GF-D8 (cell line): Measurements from ENCODE around the gene SMYD2.

Source experiments
- DNase-seq: peaks from one replicate; lab custom pipeline; 2025; lab: John Stamatoyannopoulos, UW

Gene SMYD2

DNA sequence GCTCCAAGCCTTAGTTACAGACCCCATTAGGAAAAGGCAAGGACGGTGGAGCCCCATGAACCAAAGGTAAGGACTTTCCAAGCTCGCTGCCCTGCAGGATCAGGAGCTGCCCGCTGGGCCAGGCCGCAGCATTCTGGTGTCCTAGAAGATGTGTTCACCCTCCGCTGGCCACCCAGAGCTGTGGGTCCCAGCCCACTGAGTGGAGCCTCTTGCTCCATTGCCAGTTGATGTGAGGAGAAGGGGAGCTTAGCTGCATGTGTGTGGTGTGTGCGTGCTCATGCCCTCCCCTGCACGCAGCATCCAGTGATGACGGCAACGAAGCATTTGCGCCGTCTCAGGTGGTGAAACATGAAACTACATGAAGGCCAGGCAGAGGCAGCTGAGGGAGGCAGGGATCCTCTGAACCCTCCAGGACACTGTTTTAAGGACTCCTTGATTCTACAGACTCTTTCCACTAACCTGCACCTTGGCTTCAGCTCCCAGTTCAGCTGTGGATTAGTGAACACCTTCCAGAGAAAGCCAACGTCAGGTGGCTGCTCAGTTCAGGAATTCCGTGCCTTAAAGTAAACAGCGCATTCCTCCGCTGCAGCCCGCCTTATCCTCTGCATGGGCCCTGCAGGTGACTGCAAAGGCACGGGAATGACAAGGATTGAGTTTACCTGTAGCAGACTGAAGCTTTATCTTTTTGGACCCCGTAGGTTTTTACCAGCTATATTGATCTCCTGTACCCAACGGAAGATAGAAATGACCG is 48.7 kb downstream of the SMYD2 start:
- DNase-seq: no peak

DNA sequence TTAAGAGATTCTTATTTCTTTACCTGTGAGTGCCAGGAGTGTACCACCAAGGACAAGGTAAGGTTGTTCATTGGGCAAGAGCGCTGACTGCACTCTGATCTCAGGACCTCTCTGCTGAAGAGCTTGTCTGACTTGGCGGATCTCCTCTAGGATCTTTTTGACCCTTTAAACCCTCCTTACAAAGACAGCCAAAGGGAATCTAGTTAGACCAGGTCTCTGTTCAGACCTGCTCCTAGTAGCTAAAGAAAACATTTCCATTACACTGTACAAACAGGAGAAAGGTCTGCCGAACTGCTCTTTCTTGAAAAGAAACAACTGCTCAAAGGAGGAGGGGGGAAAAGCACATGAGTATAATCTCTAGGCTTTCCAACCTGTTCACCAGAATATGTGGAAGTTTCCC is 49.3 kb downstream of the SMYD2 start:
- DNase-seq: no peak

DNA sequence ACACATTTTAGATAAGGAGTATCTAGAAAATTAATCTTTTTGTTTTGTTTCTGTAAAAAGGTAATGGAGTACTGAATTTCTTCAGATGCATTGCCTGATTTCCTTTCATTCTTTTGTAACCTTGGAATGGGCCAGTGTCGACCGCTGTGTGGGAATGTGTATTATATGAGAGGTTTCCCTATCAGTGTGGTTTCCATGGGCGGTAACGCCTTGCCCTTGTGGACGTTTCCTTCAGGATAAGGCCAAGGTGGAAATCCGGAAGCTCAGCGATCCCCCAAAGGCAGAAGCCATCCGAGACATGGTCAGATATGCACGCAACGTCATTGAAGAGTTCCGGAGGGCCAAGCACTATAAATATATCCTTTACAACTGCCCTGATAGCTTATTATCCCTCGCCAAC is 49.8 kb downstream of the SMYD2 start:
- no peak for DNase-seq

DNA sequence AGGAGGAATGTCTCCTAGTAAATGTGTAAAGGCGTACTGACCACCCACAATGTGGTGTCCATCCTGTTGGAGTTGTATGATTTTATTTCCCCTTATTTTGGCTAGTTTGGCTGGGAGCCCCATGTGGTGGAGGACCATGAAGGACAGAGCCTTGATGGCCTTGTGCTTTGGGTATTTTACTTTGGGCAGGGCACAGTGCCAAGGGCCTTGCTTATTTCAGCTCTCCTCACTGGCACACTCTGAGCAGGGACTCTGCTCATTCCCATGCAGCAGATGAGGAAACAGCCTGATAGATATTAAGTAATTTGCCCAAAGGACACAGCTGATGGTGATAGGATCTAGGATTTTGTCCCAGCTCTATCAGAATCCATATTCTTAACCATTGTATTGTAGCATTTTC is 50.2 kb downstream of the SMYD2 start:
- DNase-seq: no peak

DNA sequence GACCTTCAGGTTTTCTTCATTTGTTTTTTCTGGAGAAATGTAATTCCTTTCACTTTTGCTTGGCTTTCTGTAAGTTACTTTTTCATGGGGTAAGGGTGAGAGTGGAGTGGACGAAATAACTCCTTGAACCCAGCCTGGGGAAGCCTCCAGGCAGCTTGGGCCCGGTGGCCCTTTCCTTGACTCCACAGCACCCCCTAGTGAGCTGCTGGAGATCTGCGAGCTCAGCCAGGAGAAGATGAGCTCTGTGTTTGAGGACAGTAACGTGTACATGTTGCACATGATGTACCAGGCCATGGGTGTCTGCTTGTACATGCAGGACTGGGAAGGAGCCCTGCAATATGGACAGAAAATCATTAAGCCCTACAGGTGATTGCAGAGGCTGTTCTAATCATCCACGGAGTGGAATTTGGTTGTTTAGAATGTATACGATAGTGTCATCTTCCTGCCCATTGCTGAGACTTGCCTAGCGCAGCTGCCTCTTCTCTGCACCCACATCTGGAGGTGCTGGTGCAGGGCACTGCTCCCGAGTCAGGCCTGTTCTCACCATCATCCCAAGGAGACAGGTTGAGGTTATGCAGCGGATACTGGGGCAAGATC is 51.0 kb downstream of the SMYD2 start:
- DNase-seq: no peak

DNA sequence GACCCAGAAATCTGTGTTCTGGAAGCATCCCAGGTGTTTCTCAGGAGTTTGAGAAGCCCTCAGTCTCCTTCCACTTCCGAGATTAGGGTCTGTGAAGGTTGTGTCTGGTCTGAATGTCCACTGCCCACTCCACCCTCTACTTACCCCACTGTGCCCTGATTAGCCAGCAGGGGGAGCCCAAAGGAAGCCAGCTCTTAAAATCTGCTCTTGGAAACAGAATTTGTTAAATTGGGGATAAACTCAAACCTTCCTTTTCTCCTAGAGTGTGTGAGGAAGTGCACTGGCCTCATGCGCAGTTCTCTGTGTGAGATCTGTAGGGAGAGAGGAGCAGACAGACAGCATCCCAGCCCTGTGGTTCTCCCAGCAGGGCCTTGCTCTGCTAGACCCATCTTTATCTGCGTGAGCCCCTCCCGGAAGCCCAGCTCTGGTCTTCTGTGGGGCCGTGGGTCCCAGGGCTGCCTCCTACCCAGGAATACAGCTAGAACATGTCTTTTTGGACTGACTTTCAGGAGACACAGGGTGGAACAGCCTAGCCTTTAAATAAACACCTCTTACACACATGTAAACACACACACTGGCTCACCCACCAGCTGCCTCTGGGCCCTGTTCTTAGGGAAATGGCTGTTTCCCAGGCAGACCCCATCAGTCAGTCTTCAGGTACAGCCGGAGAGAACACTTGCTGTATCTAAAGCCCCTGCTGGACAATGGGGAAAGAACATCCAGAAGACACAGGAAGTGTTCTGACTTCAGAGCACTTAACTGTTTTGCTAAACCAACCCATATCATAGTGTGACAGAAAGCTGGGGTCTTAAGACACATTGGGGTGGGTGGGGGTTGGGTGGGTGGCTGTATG is 52.2 kb downstream of the SMYD2 start:
- DNase-seq: no peak

DNA sequence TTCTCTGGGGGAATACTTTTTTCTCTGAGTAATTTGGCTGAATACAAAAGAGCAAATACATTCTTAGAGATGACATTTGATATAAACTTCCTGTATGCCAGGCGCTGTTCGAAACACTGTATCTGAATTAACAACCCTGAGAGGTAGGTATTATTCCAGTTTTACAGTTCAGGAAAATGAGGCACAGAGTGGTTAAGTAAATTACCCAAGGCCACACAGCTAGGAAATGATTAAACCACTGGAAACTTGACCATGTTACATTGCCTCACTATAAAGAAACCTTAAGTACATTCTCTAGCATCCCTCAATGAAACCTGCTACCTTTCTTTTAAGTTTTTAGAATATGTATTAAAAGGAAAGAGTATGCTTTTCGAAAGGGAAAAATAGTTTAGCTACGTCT is 54.6 kb downstream of the SMYD2 start:
- no peak for DNase-seq

DNA sequence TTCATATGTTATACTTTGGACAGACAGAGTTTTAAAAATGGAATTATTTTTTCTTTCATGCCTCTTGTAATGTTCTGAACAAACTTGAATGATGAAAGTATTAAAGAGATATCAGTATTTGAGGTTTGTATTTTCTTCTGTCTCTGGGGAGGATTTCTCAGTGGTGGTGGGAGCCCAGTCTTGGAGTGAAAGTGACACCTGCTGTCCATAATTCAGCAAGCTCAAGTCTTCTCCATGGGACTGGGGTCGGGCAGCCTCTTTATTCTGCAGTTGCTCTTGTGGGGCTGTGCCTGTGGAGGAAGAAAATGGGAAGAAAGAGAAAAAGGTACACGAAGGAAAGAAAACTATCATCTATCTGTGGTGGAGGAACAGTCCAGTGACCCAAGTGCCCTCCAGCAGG is 56.1 kb downstream of the SMYD2 start:
- DNase-seq: no peak

DNA sequence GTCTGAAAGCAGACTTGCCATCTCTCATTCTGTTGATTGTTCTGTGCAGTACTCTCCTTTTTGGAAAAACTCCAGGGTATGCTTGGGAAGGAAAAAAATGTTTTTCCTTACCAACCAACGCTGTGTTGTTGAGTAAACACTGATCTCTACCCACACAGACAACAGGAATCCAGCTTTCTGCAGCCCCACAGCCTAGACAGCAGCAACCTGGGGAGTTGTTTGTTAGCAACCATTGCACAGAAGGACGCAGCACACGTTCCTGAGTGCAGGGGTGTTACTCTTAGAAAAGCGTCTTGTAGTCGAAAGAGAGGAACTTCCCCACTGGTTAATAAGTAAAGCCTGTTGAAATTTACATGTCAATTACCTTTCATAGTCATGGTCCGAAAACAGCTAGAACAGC is 56.6 kb downstream of the SMYD2 start:
- DNase-seq: no peak

DNA sequence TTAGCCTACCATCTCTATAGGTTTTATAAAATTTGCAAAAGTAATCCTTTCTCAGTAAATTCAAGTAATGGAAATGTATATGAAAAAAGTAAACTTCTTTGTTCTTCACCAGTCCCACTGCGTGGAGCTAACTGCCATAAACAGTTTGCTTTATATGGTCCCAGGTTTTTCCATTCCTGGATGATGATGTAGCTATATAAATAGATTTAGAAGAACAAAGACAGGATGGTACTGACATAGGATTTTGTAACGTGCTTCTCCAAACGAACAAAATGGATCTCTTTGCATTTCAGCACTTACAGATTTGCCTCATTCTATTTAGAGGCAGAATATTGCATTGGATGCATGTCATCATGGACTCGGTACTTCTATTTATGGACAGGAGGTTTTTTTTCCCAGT is 57.3 kb downstream of the SMYD2 start:
- no peak for DNase-seq

DNA sequence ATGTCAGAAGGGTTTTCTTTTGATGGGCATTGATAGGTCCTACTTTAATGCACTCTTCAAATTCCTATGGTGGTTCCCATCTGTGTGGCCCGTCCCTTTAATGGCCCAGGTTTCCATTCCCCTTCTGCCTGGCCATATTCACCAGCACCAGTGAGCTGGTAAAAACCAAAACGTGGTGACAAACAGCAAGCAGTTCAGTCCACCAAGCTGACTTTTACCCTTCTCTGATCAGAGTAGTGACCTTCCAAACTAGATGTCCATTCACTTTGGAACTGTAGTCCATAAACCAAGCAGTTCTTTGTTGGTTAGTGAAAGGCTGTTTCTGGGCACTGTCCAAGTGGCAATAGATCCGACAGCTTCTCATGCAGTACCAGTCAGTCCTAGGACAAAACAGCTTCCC is 60.5 kb downstream of the SMYD2 start:
- DNase-seq: no peak

DNA sequence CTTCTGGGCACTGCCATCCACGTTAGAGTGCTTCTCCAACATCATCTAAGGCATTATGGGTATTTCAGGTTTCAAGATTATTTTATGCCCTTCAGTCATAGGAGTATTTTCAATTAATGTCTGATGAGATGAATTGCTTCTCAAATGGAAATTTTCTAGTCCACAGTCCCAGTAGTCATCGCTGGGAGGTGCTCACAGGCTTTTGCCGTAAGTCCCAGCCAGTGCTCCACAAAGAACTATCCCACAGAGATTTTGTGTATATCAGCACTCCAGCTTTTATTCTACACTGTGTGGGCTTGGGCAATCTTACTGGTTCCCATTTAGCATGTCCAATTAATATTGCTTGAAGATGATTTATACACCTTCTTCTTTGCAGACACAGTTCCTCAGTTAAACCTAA is 61.0 kb downstream of the SMYD2 start:
- DNase-seq: no peak

DNA sequence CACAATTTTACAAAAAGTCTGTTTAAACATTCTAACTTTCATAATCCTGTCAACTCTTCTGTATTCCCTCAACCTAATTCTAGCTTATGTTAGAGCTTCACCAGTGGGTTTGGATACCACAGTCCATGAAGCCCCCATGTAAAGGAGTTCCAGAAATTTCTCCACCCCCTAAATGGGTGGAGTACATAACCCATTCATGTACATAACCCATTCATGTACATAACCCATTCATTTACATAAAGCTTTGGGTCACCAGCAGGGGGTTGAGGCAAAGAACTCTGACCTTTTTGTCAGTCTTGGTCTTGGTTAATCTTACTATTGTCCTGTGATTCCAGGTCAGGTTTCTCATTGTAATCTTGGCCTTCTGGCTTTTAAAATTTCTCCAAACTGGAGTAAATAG is 61.6 kb downstream of the SMYD2 start:
- no peak for DNase-seq

DNA sequence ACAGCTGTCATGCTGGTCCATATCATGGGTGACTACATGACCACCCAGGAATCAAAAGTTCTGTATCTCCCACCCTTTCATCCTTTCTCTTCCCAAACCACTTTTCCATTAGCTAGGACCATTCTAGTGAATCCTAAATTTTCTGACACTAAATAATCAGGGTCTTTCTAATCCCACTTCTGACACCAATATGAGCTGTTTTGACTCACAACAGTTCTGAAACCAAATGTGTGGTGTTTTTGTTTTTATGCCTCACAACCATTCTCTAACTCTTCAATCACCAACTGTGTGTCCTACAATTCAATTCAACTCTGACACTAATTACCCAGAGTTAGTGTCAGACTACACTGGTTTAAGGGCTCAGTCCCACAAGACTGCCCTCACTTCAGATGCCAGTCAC is 63.9 kb downstream of the SMYD2 start:
- DNase-seq: no peak

DNA sequence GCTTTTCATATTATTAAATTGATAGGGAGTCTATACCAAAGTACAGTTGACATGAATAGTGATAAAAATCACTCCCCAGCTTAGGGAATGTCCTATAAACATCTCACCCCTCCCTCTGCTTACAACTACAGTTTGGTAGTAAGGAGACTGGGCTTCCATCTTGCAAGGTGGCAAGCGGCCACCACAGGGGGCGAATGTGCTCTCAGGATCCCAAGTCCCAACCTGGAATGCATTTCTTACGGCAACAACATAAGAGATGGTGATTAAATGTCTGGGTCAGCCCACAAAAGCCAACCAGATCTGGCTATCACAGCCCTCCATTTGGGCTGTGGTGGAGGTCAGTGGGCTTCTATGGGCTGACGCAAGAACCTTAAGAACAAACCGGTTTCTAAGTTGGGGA is 68.0 kb downstream of the SMYD2 start:
- DNase-seq: no peak

DNA sequence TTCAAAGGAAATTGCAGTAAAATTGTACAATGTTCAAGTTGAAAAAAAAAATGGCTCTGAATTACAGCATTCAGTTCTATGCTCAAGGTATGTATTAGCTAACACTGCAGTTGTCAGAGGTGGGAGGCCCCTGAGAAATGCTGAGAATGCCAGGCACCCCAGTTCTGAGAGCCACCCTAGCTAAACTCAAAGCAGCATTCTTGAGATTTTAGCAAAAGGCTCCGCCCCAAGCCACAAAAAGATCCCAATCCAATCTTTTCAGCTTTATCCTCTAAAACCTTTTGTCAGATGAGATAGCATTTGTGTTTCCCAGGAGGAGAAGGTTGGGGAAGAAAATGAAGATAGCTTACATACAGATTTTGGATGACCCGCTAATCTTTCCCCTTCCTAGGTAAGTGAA is 68.8 kb downstream of the SMYD2 start:
- no peak for DNase-seq

DNA sequence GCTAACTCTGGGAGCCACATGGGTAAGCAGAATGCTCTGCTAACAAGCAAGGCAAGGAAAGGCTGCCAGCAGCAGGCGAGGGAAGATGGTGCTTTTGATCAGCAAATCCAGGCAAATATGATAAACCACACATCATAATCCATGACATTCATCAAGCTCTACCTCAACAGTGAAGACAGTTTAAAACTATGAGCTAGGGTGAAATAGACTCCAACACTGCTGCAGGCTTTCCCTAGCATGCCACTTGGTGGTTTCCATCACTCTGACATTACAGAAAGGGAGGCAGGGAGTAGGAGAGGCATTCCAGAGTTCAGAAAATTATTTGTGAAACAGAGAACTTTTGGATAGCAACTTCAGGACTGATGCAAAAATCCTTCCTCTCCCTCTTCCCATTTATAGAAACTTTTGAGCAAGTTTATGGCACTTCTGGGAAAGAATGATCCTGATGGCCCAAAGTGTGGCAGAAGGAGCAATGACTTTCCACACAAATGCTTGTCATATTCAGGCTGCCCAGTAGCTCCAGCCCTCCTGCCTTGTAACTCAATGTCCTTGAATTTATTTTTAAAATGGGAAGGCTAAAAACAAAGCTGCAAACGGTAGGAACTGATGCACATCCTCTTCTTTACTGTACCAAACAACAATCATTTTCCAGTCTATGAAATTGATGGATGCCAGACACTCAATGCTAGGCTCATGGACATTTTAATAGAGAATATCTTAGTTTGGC is 70.8 kb downstream of the SMYD2 start:
- DNase-seq: no peak

DNA sequence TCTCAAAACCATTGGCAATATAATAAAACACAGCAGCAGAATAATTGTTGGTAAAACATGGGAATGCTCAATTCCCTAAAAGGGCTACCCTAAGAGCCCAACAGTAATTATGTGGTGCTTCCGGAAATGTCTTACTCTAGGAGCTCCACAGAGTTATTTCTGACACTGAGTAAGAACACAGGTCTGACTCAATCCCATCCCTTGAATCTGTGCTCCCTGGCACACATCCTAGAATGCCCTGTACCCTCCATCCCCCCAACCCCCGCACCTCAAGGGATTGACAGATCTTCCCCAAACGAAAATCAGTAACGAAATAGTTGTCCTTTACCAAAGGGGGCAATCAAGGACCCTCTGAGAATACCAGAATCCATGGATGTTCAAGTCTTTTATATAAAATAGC is 71.9 kb downstream of the SMYD2 start:
- DNase-seq: no peak

DNA sequence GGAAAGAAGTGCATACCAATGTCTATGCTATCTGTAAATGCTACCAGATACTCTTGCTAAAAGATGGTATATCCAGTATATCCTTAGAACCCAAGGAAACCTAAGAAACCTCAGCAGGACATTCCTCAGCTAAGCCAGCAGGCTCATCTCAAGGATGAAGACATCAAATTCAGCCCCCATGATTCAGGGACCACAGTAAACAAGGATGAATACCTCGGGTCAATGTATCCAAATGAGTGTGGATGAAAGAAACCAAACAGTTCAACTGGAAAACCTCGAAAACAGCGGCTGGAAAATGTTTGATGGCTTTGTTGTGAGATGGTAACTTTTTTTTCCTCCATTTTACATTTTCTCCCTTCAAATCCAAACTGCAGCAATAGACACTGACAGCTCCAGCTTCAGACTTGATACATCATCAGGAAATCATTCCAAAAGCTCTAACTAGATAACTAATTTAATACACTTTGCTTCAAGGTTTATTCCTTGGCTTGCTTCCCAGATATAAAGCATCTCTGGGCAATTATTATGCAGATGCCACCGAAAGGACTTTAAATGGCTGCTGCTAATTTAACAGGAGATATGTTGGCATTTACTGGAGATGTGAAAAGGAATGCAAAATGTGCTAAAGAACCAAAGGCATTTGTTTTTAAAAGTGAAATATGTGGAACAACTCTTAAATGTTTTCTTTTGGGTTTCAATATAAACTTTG is 73.6 kb downstream of the SMYD2 start:
- no peak for DNase-seq

DNA sequence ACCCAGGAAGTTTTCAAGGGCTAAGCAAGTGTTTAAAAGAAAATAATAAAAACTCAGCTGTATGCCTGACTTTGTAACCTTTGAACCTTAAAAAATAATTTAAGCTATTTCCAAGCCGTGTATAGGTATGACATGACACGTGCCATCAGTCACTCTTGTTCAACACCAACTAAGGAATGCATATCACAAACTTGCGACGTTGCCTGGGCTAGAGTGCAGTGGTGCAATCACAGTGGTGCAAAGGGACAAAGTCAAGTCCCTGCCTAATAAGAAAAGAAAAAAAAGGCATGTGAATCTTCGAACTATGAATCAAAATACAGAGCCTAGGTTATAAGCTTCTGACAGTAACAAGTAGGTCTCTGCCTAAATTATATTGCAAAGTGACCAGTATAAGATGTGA is 79.2 kb downstream of the SMYD2 start:
- no peak for DNase-seq

DNA sequence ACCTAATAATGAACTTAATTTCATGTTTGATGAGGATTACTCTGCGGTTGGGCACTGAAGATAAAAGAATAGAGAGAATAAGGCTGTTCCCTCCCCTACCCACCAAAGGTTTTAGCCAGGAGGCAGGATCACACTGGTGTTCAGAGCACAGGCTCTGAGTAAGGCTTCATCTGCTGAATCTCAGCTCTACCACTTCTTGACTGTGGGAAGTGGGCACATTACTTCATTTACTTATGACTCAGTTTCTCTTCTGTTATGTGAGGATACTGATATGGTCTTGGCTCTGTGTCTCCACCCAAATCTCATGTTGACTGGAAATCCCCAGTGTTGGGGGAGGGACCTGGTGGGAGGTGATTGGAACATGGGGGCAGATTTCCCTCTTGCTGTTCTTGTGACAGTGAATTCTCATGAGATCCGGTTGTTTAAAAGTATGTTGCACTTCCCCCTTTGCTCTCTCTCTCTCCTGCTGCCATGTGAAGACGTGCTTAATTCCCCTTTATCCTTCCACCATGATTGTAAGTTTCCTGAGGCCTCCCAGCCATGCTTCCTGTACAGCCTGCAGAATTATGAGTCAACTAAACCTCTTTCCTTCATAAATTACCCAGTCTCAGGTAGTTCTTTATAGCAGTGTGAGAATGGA is 79.7 kb downstream of the SMYD2 start:
- DNase-seq: no peak
